Ovary (tissue), 9 donors: ENCODE data around the gene GRIK4. TPM values are rescaled to one million over a fixed set of nuclear protein-coding genes. Genes with fewer than 3 reads are reported as not detected.

Experiments
- DNase-seq, 5 donors: peaks; one replicate each; pipeline ENCODE4 v3.0.0-alpha.2; 2019 to 2020
- H3K27ac ChIP-seq, 2 donors: fragments of 200-600 bp; one replicate each; pipeline versions ENCODE4 v1.5.1 to v1.8.0; 2019 to 2022
- H3K27me3 ChIP-seq: fragments of 200-600 bp; one replicate; pipeline ENCODE4 v1.8.0; 2022
- H3K36me3 ChIP-seq: fragments of 200-600 bp; sonication (generic); one replicate; pipeline ENCODE4 v1.5.1; 2019
- H3K4me1 ChIP-seq: one replicate; pipeline ENCODE4 v1.8.1; 2013; ENCODE audit warnings: mild to moderate bottlenecking, moderate library complexity; ENCODE audit not compliant: insufficient read depth
- H3K4me3 ChIP-seq: fragments of 200-600 bp; sonication (generic); one replicate; pipeline ENCODE4 v1.5.1; 2017
- H3K9me3 ChIP-seq, 2 donors: fragments of 200-600 bp in 1 of 2; sonication (generic) in 1 of 2; one replicate each; pipeline versions ENCODE4 v1.5.1 to v1.8.1; 2013 to 2019; ENCODE audit warnings: mild to moderate bottlenecking in 1 of 2, moderate library complexity in 1 of 2
- EP300 ChIP-seq: sonication (generic); formaldehyde crosslinking; IDR thresholded peaks from one replicate; pipeline ENCODE4 v1.6.1; 2017; ENCODE audit warnings: antibody characterized with exemption
- POLR2A ChIP-seq: fragments of 450-650 bp; IDR thresholded peaks from one replicate; pipeline ENCODE4 v1.6.1; 2017; ENCODE audit warnings: antibody characterized with exemption, mild to moderate bottlenecking, moderate library complexity
- WGBS, 3 donors: extraction: QIAGEN DNeasy Blood & Tissue Kit in 1 of 3; methylation state at CpG; one replicate each; pipeline versions ENCODE4 v1.1.5 to v1.1.7; 2013 to 2017; 5-methylcytosine and 5-hydroxymethylcytosine counted together
- intact Hi-C, 4 donors: fragments of 100-400 bp; cut with DNase I; formaldehyde crosslinking; loops; one replicate each; pipeline versions ENCODE4 v1.11.0 to v1.15.1; 2022 to 2023
- polyA plus RNA-seq, 2 donors: library from polyadenylated mRNA; stranded (reverse); fragments of 200-250 nt in 1 of 2; fragments of 350-450 nt in 1 of 2; fragmentation: Illumina TruSeq in 1 of 2; extraction: RNeasy Lipid Tissue Mini Kit (QIAGEN cat#74804) in 1 of 2; gene quantifications; one replicate each; pipeline ENCODE4 v1.2.3, GENCODE V29; 2013 to 2014
- total RNA-seq, 7 donors: library from RNA; depleted of rRNA in 2 of 7; stranded (reverse); fragments of >200 nt in 2 of 7; fragmentation: NEBNext Ultra II Directional in 3 of 7; extraction: Animal tissue kit (Norgen Biotek cat#: 25700) in 3 of 7; gene quantifications; one replicate each; pipeline versions ENCODE4 v1.1.0 to v1.2.4, GENCODE V29; 2016 to 2023
- TF ChIP-seq, protein P1 (sequence below), 3 donors: fragments of 450-650 bp in 2 of 3; fragments of 200-600 bp in 1 of 3; IDR thresholded peaks; one replicate each; pipeline versions ENCODE4 v1.5.1 to v1.8.0; 2016 to 2022; ENCODE audit warnings: antibody characterized with exemption in 3 of 3, mild to moderate bottlenecking in 1 of 3
- donor health status: DM: no; HTN: no; CAD: no; lungs with moderate emphysema.
- donor health status: DM: no; HTN: no; CAD: no.
- donor health status: Bipolar disorder and iron deficiency.
- donor health status: DM: yes; HTN: yes; CAD: no.
- donor health status: DM: no; HTN: no; CAD: no.
- donor health status: DM: yes; HTN: yes; CAD: no.

GRIK4 gene
- total and polyA plus RNA-seq, 9 donors, result 1.3 to 13.4 (median 2.3) TPM

DNA sequence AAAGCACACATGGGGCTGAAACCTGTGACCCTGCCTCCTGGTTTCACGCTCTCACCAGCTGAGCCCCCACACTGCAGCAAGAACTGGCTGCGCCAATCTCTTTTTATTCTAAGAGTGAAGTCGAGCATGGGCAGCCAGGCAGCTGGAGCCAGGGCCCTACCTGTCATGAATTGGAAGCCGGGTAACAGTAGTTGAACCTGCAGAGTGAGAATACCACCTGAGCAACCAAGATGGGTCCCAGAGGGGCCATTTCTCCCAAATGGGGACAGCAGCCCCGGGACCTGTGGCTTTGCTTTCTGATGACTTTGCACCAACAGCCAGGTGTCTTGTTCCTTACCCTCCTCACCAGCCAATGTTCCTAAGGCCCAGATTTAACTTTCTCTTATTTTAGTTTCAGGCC lies 178.9 kb downstream of the GRIK4 start:
- Histone ChIP-seq H3K4me1 (peaks cover 4% of the 10 kb centered on the region), H3K9me3 (no peaks in the 10 kb centered on the region), H3K4me3 (no peak overlapping the region), H3K36me3 (no peaks in the 10 kb centered on the region), H3K27ac (no peak overlapping the region), H3K27me3 (no peaks in the 10 kb centered on the region)
- WGBS, 3 donors, result 91 to 94% (median 93%) methylated on average over 5 of the region's 5 CpGs
- intact Hi-C loops, result no loop called here
- no peak for DNase-seq
- TF ChIP-seq, protein P1, sequence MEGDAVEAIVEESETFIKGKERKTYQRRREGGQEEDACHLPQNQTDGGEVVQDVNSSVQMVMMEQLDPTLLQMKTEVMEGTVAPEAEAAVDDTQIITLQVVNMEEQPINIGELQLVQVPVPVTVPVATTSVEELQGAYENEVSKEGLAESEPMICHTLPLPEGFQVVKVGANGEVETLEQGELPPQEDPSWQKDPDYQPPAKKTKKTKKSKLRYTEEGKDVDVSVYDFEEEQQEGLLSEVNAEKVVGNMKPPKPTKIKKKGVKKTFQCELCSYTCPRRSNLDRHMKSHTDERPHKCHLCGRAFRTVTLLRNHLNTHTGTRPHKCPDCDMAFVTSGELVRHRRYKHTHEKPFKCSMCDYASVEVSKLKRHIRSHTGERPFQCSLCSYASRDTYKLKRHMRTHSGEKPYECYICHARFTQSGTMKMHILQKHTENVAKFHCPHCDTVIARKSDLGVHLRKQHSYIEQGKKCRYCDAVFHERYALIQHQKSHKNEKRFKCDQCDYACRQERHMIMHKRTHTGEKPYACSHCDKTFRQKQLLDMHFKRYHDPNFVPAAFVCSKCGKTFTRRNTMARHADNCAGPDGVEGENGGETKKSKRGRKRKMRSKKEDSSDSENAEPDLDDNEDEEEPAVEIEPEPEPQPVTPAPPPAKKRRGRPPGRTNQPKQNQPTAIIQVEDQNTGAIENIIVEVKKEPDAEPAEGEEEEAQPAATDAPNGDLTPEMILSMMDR (IDR thresholded peaks at IDR 0.05), result no peak

DNA sequence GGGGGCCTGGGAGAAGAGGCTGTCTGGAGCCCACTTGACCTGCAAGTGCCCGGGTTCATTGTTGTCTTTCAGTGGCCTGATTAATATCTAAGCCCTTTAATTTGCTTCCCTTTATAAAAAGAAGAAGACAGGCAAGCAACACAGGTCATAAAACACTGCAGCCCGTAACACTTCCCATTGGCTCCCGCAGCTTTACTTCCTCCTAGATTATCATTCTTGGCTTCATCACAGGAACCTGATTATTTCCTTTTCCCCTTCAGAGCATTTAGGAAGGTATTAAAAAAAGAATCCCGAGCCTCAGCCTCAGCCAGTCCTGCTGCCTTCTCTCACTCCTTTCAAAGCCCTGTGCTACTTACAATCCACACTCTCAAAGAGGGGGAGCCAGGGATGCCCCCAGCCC lies 183.2 kb downstream of the GRIK4 start:
- TF ChIP-seq POLR2A, result no peak
- TF ChIP-seq, protein P1 (IDR thresholded peaks at IDR 0.05), result no peak
- TF ChIP-seq EP300, result no peak

DNA sequence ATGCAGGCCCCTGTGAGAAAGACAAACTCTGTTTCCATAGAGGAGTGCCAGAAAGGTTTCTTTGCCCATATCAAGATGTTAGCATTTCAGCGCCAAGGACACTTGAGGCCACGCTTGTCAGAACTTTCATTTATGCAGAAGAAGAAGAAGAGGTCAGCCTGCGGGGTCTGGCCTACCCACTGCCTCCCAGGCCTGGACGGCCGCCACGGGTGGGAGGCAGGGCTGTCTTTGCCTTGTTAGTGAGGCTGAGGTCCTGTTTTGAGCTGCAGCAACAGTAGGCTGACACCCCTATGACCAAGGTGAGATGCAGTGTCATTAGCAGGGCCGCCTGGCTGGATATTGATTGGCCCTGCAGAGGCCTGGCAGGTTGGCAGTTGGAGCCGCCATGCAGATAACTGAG lies 183.9 kb downstream of the GRIK4 start:
- Histone ChIP-seq H3K36me3 (no peaks in the 10 kb centered on the region), H3K9me3 (no peaks in the 10 kb centered on the region), H3K27ac (no peak overlapping the region), H3K4me3 (no peak overlapping the region), H3K27me3 (no peaks in the 10 kb centered on the region), H3K4me1 (peaks cover 5% of the 10 kb centered on the region)
- intact Hi-C loops, result no loop called here
- WGBS, 3 donors, result 71 to 77% (median 75%) methylated on average over 8 of the region's 8 CpGs
- DNase-seq, result no peak
- TF ChIP-seq, protein P1 (IDR thresholded peaks at IDR 0.05), result no peak
- no peak for TF ChIP-seq POLR2A
- TF ChIP-seq EP300, result no peak

More for the DNA sequence above, 183.2 kb downstream of the GRIK4 start:
- no peaks in the 10 kb centered on the region for H3K27me3 ChIP-seq
- no peak overlapping the region for H3K4me3 ChIP-seq
- peaks cover 5% of the 10 kb centered on the region for H3K4me1 ChIP-seq
- 63 to 66% (median 65%) methylated on average over 4 of the region's 4 CpGs for WGBS, 3 donors
- DNase-seq, result no peak
- no peak overlapping the region for H3K27ac ChIP-seq
- intact Hi-C loops, result no loop called here
- H3K9me3 ChIP-seq, result no peaks in the 10 kb centered on the region
- H3K36me3 ChIP-seq, result no peaks in the 10 kb centered on the region

DNA sequence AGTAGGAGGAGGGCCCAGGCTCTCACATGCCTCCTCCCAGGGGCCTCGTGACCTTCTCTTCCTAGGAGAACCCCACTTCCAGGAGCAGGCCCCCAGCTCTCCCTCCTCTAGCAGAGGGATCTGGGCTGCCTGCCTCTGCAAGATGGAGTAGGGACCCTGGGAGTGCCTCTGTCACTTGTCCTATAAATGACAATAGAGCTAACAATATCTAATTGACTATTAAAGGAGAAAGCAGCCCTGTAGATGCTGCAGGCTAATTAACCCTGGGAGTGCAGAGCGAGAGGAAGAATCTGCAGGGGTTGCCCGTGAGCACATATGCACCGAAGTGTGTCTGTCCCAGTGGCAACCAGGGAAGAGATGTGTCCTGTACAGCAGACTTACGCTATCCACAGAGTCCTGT lies 184.4 kb downstream of the GRIK4 start:
- no peaks in the 10 kb centered on the region for H3K27me3 ChIP-seq
- no peaks in the 10 kb centered on the region for H3K36me3 ChIP-seq
- no peak for TF ChIP-seq POLR2A
- TF ChIP-seq, protein P1 (IDR thresholded peaks at IDR 0.05), result no peak
- TF ChIP-seq EP300, result no peak
- H3K4me1 ChIP-seq, result peaks cover 5% of the 10 kb centered on the region
- H3K27ac ChIP-seq, result no peak overlapping the region
- intact Hi-C loops, result no loop called here
- no peaks in the 10 kb centered on the region for H3K9me3 ChIP-seq
- DNase-seq, result no peak
- no peak overlapping the region for H3K4me3 ChIP-seq
- WGBS, 3 donors, result 90 to 100% (median 100%) methylated on average over 5 of the region's 5 CpGs
